SKM-1 treated with dmso at 0.1 percent for 144 hours (cell line): ENCODE data around the gene LACC1.
A peak's percentile ranks its signal among the peaks of the same experiment; 100 is the strongest.

Experiments used
- DNase-seq: peaks from one replicate; lab custom pipeline; 2025; ENCODE audit not compliant: unreplicated experiment; lab: John Stamatoyannopoulos, UW

Gene LACC1

DNA sequence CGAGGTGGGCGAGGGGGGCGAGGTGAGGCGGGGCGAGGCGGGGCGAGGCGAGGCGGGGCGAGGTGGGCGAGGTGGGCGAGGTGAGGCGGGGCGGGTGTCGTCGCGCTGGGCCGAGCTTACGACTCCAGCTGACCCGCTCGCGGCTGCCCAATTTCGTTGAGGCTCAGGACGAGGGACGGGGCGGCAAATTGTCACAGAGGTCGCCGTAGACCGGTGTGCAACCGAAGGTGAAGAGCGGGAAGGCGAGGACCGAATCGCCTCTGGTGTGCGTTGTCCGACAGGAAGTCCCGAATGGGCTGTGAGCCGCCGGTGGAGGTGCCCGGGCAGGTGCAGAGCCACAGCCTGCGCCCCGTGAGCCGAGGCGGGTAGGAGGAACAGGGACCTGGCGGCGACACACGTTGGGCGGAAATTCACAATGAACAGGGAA, at the start of gene LACC1:
TSS of gene LACC1 (plus strand) at position 150 of the 427 bp plus-strand sequence. CDS start 1,082 bp downstream, outside the sequence.
- DNase-seq = no peak

DNA sequence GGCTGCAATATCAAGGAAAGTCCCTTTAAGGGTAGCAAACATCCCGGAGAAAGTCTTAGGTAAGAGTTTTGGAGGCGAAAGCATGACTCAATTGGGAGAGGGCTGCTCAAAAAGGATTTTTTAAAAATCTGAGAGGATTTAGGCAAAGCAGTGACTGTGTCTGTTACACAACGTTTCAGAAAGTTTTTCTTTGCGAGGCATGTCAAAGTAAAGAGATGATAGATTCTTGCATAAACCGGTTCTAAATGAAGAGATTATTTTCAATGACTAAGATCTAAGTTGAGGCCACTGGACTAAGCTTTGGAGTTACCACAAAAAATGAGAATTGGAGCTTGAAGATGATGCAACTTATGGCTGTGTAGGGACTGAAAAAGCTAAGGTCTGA, 49.2 kb upstream of the LACC1 start:
- DNase-seq = peak; percentile 83

DNA sequence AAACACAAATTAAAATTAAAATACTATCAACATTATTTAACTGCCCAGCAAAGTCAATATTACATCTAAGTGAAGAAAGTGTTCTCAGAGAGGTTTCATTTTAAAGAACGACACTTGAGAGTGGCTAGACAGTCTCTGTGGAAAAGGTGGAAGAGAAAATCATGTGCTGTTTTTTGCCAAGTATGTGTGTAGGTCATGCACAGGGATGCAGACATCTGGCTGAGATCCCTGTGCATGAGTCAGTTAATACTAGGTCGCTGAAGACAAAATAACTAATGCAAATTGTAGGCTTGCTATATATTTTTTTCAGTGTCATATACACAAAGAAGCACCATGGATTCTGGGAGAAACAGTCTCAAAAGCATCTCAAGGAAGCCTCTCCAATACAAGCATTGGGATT, 48.6 kb upstream of the LACC1 start:
- no peak for DNase-seq

DNA sequence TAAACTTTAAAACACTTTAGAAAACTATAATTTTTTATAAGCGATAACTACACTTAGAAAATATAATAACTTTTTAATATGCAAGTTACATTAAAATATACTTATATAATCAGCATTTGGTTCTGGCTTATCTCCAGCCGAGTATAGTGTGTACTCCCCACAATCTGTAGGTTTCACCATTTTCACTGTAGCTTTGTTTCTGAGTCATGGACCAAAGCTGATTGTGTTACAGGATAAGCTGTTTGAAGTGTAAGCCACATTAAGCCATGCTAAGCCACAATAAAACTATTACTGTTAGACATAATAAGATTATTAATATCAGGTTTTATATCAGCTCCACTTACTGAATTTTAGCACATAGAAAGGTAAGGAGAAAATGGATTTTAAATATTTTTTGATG, 44.0 kb upstream of the LACC1 start:
- no peak for DNase-seq

DNA sequence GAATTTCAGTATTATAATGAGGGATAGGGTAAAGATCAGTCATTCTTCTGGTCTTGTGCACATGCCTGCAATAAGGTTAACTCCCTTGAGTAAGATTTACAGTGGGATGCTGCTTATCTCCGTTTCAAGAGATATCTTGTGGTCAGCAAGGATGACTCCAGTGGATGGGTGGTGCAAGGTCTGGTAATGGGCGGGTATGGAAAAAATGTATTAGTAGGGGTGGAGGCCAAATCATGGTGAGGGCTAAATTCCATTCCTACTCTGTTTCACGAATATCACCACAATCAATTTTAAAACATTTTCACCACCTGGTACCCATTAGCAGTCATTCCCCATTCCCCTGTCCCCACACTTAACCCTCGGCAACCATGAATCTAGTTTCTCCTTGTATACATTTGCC, 40.8 kb upstream of the LACC1 start:
- DNase-seq = no peak

DNA sequence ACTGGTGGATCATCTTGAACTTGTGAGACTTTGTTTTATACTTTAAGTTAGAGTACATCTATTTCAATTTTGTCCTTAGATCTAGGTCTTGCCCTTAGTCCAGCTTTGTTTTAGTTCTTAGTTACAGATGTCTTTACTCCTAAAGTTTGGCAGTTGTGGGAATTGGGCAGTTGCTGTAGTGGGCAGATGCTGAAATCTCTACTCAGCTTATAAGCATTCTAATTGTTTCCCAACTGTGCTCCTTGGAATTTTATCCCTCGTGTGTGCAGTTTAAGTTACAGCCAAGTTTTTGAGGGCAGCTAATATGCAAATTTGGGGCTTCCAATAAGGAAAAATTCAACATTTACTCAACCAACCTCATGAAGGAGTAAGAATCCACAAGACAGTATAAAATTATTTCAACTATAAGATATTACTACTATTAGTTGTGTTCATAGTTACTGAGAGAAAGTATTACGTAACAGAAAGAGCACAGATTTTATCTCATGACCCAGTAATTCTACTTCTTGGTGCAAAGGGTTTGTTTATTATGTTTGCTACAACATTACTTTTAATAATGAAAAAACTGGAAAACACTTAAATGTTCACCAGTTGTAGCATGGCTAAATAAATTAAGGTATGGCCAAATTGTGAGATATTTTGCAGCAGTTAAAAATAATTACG, 33.1 kb upstream of the LACC1 start:
- no peak for DNase-seq

DNA sequence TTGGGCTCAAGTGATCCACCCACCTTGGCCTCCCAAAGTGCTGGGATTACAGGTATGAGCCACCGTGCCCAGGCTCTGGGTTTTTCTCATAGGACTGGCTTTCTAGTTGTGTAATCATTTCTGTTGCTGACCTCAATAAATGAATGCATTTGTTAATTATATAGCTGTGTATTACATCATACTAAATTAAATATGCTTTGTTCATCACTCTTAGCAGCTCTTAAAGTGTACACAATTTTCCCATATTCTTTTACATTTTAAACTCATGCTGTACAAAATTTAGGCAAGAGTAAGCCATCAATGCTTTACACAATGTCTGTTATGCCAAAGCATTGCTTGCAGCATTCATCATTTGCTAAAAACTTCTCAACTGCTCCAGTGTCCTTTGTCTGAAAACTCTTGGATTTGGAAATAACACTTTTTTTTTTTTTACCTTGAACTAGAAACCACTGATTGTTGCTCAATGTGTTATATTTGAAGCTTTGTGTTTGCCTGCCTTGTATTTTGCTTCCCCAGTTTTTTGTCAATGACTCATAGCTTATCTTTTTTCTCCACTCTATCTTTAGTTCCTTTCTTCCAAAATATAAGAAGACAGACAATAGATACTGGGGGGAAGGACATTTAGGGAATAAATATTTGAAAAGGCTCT, 31.6 kb upstream of the LACC1 start:
- DNase-seq = peak; percentile 95

DNA sequence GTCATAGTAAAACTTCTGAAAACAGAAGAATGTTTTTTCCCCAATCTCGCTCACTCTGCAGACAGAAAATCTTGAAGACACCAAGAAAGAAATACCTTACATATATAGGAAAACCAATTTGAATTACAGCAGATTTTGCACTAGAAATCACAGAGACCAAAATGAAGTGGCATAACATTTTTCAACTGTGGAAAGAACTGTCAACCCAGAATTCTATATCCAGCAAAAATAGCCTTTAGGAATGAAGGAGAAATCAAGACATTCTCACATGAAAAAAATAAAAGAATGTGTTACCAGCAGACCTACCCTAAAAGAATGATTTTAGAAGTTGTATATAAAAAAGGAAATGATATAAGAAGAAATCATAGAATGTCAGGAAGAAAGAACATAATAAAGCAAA, 28.8 kb upstream of the LACC1 start:
- no peak for DNase-seq

DNA sequence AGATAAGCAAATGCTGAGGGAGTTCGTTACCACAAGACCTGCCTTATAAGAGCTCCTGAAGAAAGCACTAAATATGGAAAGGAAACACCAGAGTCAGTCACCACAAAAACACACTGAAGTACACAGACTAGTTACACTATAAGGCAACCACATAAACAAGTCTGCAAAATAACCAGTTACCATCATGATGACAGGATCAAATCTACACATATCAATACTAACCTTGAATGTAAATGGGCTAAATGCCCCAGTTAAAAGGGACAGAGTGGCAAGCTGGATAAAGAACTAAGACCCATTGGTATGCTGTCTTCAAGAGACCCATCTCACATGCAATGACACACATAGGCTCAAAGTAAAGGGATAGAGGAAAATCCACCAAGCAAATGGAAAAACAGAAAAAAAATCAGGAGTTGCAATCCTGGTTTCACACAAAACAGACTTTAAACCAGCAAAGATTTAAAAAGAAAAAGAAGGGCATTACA, 26.7 kb upstream of the LACC1 start:
- no peak for DNase-seq

DNA sequence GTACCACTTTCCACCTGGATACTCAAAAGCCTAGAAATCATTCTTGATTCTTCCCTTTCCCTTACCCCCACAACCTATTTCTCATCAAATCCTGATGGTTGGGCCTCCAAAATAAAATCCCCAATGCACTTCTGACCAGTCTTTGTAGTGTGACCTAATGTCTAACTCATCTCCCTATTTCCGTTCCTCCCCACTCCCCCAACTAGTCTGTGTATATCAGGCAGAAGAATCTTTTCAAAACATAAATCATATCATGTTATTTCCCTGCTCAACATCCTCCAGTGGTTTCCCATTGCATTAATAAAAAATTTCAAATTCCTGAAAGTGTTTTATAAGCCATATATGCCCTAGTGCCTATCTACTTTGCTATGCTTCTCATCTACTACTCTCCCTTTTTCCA, 17.8 kb upstream of the LACC1 start:
- no peak for DNase-seq

DNA sequence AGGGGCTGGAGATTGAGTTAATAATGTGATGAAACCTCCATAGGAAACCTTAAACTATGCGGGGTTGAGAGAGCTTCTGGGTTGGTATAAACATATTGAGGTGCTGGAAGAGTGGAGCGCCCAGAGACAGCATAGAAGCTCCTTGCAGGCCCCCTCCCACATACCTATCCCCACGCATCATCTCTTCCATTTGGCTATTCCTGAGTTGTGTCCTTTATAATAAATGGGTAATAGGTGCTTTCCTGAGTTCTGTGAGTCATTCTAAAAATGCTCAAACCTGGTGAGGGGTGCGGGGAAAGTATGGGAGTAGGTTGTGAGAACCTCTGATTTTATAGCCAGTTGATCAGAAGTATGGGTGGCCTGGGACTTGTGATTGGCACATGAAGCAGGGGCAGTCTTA, 14.8 kb upstream of the LACC1 start:
- no peak for DNase-seq

DNA sequence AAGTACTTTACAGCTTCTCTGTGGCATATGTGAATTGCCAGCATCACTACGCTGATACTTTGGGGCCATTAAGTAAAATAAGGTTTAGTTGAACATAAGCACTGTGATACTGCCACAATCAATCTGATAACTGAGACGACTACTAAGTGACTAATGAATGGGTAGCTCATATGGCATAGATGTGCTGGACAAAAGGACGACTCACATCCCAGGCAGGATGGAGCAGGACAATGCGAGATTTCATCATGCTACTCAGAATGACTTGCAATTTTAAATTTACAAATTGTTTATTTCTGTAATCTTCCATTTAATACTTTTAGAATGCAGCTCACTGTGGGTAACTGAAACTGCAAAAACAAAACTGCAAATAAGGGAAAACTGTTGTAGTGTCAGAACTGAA, 13.8 kb upstream of the LACC1 start:
- DNase-seq = no peak

DNA sequence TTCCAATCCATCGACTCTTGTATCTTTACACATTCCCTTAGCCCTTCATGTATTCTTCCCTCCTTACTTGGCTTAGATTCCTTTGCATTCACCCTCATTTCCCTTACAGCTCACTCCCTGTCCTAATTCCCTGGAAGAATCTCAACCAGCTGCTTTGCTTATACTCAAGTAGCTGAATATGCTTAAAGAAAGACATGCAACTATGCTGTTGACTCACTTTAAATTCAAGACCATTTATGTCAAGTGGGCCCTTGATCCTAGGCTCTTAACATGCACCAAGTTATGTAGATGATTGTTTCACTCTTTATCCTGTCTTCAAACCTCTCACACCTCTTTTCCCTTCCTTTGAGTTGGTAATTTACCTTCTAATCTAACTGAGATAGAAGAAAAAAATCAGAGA, 7.5 kb upstream of the LACC1 start:
- DNase-seq = no peak

DNA sequence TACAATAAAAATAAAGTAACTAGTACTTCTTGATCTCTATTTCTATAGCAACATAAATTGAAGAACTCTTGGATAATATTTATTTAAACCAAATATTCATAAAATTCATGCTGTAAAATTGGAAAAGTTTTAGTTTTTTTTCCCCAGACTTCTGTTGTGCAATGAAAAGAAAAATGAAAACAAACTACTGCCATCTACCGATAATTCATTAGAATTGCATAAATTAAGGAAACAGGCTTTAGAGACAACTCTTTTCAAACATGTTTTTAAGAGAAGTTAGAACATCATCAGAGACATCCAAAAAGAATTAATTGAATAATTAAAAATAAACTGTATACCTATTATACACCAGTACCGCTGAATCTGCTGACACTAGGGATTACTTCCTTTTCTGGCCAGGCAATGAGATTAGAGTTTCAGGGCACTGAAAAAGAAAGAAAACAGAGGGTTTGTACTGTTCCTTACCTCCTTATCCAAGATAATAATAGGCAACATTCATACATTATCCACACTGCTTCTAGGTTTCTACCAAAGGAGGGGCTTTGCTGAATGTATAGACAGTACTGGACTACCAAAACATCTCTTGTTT, 5.1 kb upstream of the LACC1 start:
- peak; percentile 29 for DNase-seq

DNA sequence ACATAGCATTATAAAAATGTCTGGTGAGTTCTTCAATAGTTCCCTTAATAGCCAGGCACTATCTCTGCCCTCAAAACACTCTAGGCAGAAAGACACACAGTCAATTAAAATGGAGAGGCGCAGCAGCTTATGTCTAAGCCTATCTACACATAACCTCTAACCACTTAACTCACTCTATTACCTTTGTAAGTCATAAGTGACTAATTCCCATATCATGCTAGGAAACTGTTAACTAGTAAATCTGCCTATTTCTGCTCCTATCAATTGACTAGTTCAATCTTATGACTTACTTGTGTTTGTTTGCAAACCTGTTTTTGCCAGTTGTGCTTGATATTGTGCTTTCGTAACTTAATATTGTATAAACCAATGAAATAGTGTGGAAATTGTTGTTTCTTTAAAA, 3.3 kb upstream of the LACC1 start:
- no peak for DNase-seq

DNA sequence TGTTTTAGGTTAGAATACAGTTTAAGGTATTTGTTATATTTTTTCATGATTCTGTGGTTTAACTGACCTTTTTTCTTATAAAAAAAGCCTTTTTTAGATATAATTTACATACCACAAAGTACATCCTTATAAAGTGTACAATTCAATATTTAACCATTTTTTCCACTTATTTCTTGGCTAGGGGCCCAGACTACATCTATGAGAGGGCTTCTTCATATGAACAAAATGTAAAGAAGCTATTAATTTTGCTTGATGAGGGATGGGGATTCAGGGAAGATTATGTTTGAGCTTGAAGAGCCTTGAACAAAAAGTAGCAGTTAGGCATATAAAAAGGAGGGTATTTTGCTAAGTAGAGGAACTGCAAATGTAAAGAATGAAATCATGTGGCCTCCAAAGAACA, 2.4 kb upstream of the LACC1 start:
- no peak for DNase-seq

DNA sequence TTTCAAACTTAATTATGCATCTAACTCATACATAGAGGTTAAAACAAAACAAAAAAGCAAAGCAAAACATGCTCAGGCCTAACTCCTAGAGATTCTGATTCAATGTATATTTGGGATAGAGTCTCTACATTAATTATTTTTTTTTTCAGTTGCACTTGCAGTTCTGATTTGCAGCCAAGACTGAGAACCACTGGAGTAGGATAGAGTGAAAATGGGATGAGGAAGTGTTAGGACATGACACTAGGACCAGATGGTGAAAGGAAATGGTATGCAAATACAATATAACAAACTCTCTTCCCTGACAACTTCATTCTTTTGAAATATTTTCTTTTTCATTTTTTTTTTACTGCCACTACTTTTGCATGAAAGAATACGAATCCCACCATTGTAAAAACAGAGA, 1.9 kb upstream of the LACC1 start:
- DNase-seq = no peak

DNA sequence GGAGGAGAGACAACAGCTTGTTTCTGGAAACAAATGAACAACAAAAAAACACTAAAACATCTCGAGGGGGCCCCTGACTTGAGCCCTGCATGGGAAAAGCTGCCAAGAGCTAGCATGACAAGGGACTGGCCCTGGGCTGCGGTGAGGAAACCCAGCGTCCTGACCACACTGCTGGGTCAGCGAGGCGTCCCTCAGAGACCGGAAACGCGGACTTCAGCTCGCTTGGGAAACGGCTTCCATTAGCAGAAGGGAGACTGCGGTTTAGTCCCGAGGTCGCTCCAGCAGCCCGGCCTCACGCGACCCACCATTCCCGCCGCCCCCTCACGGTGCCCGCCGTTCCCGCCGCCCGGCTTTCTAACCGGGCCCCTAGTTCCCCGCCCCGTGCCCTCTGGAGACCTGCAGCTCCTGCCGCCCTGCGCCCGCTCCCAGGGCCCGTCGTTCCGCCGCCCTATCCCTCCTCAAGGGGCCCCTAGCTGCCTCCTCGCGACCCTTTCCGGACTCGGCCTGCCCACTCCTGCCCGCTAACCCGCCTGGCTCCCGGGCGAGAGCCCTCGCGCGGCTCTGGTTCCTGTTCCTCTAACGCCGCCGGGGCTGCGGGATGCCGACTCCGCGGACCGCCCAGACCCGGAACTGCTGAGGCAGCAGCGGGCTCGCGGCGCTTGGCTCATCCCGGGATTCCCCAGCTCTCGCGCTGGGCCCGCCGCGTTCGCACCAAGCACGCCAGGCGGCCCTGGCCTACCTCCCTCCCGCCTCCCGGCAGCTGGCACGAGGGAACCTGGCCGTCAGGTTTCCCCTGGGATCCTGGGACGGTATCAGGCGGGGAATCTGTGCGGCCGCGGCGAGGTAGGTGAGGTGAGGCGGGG, 581 bp upstream of the LACC1 start, which contains the start of gene CCDC122:
TSS of gene CCDC122 (minus strand) at position 849 of the 863 bp plus-strand sequence. CDS start 10,364 bp downstream, outside the sequence.
- DNase-seq = peak; percentile 78

DNA sequence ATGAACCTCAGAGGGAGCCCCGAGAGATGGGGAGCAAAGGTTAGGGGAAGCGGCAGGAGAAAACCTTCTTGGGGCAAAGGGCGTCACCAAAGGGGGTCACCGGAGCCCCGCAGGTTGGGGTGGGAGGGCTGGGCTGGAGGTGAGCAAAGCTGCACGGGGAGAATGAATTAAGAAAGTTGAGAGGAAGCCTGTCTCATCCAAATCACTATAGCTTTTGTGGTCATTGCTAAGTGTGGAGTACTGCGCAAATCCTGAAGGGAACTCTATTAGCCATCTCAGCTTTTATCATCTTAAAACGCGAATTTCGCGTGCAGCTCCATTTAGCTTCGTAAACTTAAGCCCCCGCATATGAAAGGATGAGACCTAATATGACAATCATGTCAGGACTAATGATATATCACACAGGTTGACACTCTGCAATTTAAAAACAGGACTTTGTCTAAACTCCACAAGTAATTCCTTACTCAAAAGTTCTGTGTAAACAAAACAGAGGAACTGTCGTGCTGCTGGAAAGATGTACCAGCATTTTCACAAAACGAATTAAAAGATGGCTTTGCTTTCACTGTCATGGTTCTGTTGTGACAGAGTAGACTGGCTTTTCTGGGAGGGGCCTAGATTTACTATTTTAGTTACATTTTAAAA, 631 bp downstream of the LACC1 start:
- DNase-seq = no peak

DNA sequence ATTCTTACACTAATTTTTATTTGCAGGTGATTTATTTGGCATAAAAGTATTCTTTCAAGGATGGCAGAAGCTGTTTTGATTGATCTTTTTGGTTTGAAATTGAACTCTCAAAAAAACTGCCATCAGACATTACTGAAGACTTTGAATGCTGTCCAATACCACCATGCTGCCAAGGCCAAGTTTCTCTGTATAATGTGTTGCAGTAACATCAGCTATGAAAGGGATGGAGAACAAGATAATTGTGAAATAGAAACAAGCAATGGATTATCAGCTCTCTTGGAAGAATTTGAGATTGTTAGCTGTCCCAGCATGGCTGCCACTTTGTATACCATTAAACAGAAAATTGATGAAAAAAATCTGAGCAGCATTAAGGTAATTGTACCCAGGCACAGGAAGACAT, 1.2 kb downstream of the LACC1 start:
- no peak for DNase-seq

DNA sequence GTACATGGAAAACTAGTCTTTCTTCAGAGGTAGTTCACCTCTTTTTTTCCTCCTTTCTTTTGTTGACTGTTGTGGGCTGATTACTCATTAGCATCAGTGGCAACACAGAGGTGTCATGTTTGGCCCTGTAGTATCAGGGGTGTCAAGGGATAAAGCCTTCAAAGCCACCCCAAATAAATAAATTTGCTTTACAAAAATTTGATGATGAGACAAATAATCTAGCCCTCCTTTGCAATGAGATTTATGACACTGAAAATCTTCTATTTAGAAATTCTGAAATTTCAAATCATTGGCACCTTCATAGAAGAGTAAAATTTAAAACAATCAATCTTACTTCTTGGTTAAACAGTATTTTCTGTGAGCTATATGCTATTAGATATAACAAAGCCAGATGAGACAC, 1.9 kb downstream of the LACC1 start:
- DNase-seq = no peak
